Neural cell (in vitro differentiated cells): Measurements from ENCODE around the gene EBPL.

Experiments used
- CTCF ChIP-seq: fragments of 450-650 bp; IDR thresholded peaks from 2 replicates; pipeline ENCODE4 v1.5.1; 2014; ENCODE audit warnings: antibody characterized with exemption, mild to moderate bottlenecking, moderate library complexity; ENCODE audit not compliant: poor library complexity, severe bottlenecking
- MXI1 ChIP-seq: fragments of 450-650 bp; conservative IDR thresholded peaks from 2 replicates; pipeline ENCODE4 v1.6.1; 2014; ENCODE audit warnings: antibody characterized with exemption, mild to moderate bottlenecking; ENCODE audit not compliant: poor library complexity, severe bottlenecking
- REST ChIP-seq: IDR thresholded peaks from 2 replicates; pipeline ENCODE4 v1.6.1; 2012; ENCODE audit warnings: borderline replicate concordance
- TAF1 ChIP-seq: IDR thresholded peaks from 2 replicates; pipeline ENCODE4 v1.6.1; 2012; ENCODE audit warnings: low read depth

DNA sequence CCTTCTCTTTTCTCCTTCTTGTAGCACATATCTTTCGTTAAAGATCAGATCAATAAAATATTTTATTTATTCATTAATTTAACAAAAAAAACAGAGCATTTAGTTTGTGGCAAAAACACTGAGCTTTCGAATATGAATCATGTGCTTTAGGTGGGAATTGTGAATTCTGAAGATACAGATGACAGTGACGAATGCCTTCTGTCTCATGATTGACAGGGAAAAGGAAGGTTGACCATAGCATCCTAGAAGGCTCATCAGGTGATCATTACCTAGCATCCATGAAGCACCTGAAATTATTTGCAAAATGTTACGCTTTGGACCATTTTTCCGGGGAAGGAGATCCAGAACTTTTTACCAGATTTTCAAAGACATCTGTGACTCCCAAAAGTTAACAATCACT is 59.1 kb downstream of the EBPL start:
- TF ChIP-seq CTCF (no peak), MXI1 (no peak), TAF1 (no peak), REST (no peak)
